Activated gamma-delta T cell (primary cell): Measurements from ENCODE around the gene KLKB1.

ENCODE experiments used
- DNase-seq: peaks from one replicate; lab custom pipeline; 2025; lab: John Stamatoyannopoulos, UW
- total RNA-seq, 2 donors: gene quantifications; one replicate each; lab custom pipeline; 2026; lab: John Stamatoyannopoulos, UW

The KLKB1 gene
- 0.15 to 0.31 reads per million in 2 donors for total RNA-seq

- no peak for DNase-seq
Observed at GRCh38 chr4:186227221-186227620, at the start of gene KLKB1. Gene KLKB1, plus strand, starts transcription at chr4:186227507. Its CDS starts 689 bp downstream, at chr4:186228196.

DNA sequence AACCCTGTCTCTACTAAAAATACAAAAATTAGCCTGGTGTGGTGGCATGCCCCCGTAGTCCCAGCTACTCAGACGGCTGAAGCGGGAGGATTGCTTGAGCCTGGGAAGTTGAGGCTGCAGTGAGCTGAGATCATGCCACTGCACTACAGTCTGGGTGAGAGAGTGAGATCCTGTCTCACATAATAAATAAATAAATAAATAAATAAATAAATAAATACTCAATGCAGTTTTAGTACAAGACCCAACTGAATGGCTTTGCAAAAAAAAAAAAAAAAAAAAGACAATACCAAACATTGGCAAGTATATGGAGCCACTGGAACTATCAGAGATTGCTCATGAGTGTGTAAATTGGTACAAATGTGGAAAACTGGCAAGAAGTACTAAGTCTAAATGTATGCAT lies 39.2 kb upstream of the KLKB1 start:
- no peak for DNase-seq

DNA sequence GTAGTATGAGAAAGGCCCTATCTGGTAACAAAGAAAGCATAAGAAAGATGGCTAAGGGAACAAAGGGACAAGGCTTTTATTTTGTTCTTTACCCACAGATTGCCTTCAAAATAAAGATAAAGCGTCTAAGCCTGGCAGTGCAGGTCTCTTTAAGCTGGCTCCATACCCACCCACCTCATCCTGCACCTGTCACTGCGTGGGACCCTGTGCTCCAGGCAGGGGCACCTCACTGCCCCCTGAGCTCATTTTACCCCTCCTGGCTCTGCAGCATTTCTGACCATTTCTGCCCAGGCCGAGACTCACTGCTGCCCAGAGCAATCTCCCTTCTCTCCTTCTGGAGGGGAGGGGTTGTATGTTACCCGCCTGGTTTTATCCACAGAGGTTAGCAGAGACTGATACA lies 37.7 kb upstream of the KLKB1 start:
- DNase-seq, result no peak

DNA sequence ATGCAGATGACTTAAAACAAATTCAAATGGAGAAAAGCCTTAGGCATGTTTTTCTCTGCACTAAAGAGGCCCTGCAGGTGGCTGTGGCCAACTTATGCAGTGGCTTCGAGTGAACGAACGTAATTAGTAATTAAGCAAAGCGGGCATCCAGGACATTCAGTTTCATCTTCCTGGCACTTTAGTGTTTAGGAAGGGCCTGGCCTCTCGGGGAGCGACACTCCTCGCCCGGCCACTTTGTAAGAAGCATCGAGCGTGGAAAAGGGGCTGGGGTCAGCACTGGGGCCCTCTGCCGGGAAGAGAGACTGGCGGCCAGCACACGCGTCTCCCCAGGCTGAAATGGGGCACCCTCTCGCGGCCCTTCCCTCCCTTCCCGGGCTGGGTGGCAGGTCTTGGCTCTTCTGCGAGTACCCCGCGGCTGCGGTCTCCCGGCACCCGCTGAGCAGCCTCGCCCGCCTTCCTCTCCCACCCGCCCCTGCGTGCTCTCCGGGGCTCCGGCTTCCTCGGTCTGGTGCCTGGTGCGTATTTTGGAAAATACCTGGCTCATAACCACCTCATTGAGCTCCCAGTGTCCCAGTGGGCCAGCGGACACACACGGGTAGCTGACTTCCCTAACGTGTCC lies 36.6 kb upstream of the KLKB1 start:
- DNase-seq, result peak; percentile 39

GRCh38 chr4:186191200-186192065 lies 35.9 kb upstream of the KLKB1 start, which contains the start of gene CYP4V2:
Gene CYP4V2, plus strand, starts transcription at chr4:186191567. Its CDS starts 257 bp downstream, at chr4:186191824.
- peak; percentile 69 for DNase-seq

- no peak for DNase-seq
Observed at GRCh38 chr4:186192066-186192612, 35.2 kb upstream of the KLKB1 start.

- DNase-seq, result no peak
Observed at GRCh38 chr4:186193851-186194250, 33.5 kb upstream of the KLKB1 start.

DNA sequence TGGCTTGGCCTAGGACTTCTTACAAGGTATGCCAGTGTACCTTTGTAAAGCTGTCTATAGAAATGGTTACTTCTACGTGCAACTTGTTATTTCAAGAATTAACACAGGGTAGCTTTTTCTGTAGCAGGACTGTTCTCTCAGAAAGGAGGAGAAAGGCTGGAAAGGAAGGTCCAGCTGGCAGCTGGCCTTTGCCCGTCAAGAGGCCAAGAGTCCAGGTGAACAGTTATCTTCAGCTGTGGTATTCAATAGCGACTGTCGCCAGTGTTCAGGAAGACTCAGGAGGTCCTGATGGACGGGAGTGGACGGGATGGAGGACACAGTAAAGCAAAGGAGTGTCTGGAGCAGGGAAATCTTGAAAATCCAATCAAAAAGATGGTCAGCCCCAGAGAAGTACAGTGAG lies 31.2 kb upstream of the KLKB1 start:
- no peak for DNase-seq

DNA sequence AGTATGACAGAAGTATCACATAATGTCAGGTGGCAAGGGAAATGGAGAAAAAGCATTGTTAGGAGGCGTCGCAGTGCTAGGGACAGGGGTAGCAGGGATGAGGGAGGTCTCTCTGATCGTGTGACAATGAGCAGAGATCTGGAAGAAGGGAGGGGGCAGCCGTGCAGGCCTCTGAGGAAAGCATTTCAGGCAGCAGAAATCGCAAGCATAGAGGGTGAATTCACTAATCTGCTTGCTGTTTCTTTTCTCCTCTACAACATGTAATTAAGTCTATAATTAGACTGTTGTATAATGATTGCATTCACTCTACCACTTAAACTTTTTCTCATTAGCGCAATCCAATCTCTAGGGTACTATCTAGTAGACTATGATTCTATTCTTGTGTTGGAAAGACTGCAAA lies 26.8 kb upstream of the KLKB1 start:
- DNase-seq, result no peak

DNA sequence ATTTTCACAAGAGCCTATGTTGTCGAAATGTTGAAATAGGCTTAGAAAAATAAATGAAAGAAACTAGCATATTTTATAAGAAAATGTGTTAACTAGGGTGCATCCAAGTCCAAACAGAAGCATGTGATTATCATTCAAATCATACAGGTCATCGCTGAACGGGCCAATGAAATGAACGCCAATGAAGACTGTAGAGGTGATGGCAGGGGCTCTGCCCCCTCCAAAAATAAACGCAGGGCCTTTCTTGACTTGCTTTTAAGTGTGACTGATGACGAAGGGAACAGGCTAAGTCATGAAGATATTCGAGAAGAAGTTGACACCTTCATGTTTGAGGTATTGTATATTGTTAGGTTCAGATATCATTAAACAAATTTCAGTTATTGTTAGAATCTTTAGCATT lies 26.3 kb upstream of the KLKB1 start:
- DNase-seq, result no peak

DNA sequence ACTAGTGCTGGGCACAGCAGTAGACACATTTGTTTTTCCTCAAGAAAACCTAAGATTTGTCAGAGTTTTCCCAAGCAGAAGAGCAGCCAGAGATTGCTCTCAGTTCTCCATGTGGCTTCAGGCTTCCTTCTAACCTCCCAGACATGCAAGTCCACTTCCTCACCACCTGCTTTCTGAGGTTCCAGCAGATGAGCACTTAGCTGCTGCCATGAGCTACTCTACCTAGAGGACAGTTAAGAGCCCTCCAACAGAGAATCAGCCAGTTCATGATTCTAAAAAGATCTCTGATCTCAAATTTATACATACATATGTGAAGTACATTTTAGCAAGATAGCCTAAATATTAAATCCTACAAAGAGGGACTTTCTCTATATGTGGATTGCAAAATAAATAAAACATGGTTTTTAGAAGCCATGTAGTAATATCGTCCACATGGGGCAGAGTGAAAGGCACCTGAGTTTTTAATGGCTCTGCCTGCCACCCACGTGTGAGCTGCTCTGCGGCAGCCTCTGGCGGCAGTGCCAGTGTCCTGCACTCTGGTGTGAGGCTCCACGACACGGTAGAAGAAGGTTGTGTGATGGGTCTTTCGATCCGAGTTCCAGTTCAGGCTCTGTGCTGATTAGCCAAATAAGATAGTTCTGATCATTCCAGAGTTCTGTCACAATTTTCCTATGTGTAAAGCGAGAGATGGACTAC lies 25.6 kb upstream of the KLKB1 start:
- DNase-seq, result peak; percentile 27

- DNase-seq, result no peak
Observed at GRCh38 chr4:186202490-186203140, 24.7 kb upstream of the KLKB1 start.

- DNase-seq, result no peak
Observed at GRCh38 chr4:186203406-186203805, 23.9 kb upstream of the KLKB1 start.

DNA sequence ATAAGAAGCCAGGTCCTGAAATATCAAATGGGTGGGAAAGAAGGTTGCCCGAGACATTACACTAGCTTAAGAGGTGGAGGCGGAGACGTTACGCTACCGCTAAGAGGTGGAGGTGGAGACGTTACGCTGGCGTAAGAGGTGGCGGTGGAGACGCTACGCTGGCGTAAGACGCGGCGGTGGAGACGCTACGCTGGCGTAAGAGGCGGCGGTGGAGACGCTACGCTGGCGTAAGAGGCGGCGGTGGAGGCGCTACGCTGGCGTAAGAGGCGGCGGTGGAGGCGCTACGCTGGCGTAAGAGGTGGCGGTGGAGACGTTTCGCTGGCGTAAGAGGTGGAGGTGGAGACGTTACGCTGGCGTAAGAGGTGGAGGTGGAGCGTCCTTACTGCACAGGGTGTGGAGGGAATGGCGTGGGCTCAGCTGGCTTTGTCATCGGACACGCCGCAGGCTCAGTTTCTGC lies 23.2 kb upstream of the KLKB1 start:
- no peak for DNase-seq

- DNase-seq, result no peak
Observed at GRCh38 chr4:186204686-186205085, 22.6 kb upstream of the KLKB1 start.

GRCh38 chr4:186205156-186205555 lies 22.2 kb upstream of the KLKB1 start:
- DNase-seq, result no peak

DNA sequence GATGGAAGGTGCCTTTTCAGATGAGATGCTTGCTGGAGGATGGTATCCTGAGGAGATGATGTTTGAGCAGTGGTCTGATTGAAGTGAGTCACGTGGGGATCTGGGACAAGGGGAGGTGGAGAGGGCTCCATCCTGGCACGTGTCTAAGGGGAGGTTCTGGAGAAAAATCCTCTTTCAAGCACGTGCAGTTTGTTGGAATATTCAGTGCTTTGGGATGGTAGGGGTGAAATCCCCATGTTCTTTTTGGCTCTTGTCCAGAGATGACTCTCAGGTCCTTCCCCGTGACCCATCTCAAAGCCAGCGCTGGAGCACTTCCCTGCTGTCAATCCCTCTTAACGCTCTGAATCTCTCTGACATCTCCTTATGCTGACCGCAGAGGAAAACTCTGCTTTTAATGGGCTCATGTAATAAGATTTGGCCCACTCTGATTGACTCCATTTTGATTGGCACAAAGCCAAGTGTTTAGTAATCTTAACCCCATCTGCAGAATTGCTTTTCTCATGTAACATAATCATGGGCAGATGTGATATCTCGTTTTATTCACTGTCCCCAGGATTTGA lies 10.8 kb upstream of the KLKB1 start:
- no peak for DNase-seq

DNA sequence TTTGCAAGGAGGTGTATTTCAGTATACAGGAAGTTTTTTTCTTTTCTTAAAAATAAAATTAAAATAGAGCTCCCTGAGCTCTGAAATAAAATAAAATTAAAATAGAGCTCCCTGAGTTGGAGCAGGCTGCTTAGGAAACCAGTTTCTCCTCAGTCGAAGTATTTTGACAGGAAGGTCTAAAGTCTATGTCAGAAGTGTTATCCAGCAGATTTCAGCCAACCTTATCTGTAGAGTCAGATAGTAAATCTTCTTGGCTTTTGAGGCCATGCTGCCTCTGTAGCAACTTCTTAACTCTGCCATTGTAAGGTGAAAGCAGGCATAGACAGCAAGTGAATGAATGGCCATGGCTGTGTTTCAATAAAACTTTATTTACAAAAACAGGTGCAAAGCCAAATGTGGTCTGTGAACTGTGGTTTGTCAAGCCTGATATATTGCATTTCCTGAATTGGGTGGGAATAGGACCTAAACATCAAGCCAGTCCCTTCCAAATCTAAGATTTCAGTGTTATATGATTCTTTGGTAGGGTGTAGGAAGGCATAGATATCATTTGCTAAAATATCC lies 9.5 kb upstream of the KLKB1 start:
- no peak for DNase-seq

DNA sequence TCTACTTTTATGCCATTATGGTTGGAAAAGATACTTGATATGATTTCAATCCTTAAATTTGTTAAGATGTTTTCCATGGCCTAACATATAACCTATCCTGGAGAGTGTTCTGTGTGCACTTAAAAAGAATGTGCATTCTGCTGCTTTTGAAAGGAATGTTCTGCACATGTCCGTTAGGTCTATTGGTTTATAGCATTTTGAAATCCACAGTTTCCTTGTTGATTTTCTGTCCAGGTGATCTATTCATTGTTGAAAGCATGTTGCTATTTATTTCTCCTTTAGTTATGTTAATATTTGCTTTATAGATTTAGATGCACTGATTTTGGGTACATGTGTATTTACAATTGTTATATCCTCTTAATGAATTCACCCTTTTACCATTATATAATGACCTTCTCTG lies 5.7 kb upstream of the KLKB1 start:
- no peak for DNase-seq

DNA sequence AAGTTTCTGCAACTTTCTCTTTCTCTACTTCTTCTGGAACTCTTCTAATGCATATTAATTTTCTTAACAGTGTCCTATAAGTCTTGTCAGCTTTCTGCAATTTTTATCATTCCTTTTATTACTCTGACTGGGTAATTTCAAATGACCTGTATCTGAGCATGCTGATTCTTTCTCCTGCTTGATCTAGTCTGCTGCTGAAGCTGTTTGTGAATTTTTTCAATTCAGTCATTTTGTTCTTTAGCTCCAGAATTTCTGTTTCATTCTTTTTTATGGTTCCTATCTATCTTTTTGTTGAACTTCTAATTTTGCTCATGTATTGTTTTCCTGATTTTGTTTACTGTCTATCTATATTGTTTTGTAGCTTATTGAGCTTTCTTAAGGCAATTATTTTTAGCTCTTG lies 1.5 kb upstream of the KLKB1 start:
- no peak for DNase-seq
